ENCODE results near the gene RNASET2.

DNA sequence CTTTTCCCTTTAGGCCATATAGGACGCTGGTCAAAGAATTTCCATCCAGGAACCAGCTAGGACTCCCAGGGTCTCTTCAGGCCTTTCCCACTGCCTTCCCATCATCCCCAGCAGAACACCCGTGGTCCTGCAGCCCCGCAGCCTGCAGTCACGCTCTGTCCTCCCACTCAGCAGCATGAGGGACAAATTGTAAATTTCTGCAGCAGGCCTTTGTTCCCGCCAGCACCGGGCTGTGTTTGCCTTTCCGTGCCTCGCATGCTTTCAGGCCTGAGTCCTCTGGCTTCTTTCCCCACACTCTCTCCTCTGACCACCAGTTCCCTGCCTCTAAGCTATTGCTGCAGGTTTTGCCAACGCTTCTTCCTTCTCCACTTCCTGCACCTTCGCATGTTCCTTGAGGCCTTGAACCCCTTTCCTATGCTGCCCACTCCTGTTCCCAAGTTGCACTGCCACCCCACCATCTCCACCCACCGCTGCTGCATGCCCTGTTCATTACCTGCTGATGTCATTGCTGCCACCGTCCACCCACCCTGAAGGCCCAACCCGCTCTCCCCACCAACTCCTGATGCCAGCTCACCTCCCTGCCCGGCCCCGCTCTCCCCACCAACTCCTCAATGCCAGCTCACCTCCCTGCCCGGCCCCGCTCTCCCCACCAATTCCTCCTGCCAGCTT is 49.8 kb downstream of the RNASET2 start:
- TF ChIP-seq, protein P1, sequence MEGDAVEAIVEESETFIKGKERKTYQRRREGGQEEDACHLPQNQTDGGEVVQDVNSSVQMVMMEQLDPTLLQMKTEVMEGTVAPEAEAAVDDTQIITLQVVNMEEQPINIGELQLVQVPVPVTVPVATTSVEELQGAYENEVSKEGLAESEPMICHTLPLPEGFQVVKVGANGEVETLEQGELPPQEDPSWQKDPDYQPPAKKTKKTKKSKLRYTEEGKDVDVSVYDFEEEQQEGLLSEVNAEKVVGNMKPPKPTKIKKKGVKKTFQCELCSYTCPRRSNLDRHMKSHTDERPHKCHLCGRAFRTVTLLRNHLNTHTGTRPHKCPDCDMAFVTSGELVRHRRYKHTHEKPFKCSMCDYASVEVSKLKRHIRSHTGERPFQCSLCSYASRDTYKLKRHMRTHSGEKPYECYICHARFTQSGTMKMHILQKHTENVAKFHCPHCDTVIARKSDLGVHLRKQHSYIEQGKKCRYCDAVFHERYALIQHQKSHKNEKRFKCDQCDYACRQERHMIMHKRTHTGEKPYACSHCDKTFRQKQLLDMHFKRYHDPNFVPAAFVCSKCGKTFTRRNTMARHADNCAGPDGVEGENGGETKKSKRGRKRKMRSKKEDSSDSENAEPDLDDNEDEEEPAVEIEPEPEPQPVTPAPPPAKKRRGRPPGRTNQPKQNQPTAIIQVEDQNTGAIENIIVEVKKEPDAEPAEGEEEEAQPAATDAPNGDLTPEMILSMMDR (IDR thresholded peaks at IDR 0.05), result no peak
- TF ChIP-seq POLR2AphosphoS5 (IDR thresholded peaks at IDR 0.05), result no peak
- TF ChIP-seq POLR2A (IDR thresholded peaks at IDR 0.05), result no peak
- TF ChIP-seq EP300 (IDR thresholded peaks at IDR 0.05; ENCODE audit: low read depth), result no peak
